ENCODE measurements around the gene ST3GAL4.
"Not testable (repeated sequence)": the region's sequence is repeated elsewhere in the genome, so short reads cannot be mapped to it uniquely, and the experiment has no call there.

The ST3GAL4 gene

GRCh38 chr11:126374562-126375300 is 19.2 kb downstream of the ST3GAL4 start:
- DNase-seq; in situ Hi-C loops (cut with HindIII; ENCODE audit: low pct_ligation_motif_present, low pct_unique_long_range_greater_than_20kb, low sequenced_read_pairs): not testable (repeated sequence)

- no peak for DNase-seq
- in situ Hi-C loops (cut with HindIII; ENCODE audit: low pct_ligation_motif_present, low pct_unique_long_range_greater_than_20kb, low sequenced_read_pairs) = no loop called here
Measured at GRCh38 chr11:126375726-126376125, 20.2 kb downstream of the ST3GAL4 start.

- in situ Hi-C loops (cut with HindIII; ENCODE audit: low pct_ligation_motif_present, low pct_unique_long_range_greater_than_20kb, low sequenced_read_pairs) = no loop called here
- DNase-seq = no peak
Measured at GRCh38 chr11:126378763-126379162, 23.3 kb downstream of the ST3GAL4 start.

- no peak for DNase-seq
- in situ Hi-C loops (cut with HindIII; ENCODE audit: low pct_ligation_motif_present, low pct_unique_long_range_greater_than_20kb, low sequenced_read_pairs) = no loop called here
Measured at GRCh38 chr11:126380909-126381308, 25.4 kb downstream of the ST3GAL4 start.

GRCh38 chr11:126381960-126382359 is 26.5 kb downstream of the ST3GAL4 start:
- DNase-seq; in situ Hi-C loops (cut with HindIII; ENCODE audit: low pct_ligation_motif_present, low pct_unique_long_range_greater_than_20kb, low sequenced_read_pairs): not testable (repeated sequence)

- DNase-seq; in situ Hi-C loops (cut with HindIII; ENCODE audit: low pct_ligation_motif_present, low pct_unique_long_range_greater_than_20kb, low sequenced_read_pairs): not testable (repeated sequence)
Measured at GRCh38 chr11:126382641-126383040, 27.2 kb downstream of the ST3GAL4 start.

- no peak for DNase-seq
- in situ Hi-C loops (cut with HindIII; ENCODE audit: low pct_ligation_motif_present, low pct_unique_long_range_greater_than_20kb, low sequenced_read_pairs) = no loop called here
Measured at GRCh38 chr11:126383339-126384335, 28.2 kb downstream of the ST3GAL4 start.

GRCh38 chr11:126384449-126385070 is 29.1 kb downstream of the ST3GAL4 start:
- no peak for DNase-seq
- in situ Hi-C loops (cut with HindIII; ENCODE audit: low pct_ligation_motif_present, low pct_unique_long_range_greater_than_20kb, low sequenced_read_pairs) = no loop called here

GRCh38 chr11:126385991-126386728 is 30.7 kb downstream of the ST3GAL4 start:
- DNase-seq = no peak
- in situ Hi-C loops (cut with HindIII; ENCODE audit: low pct_ligation_motif_present, low pct_unique_long_range_greater_than_20kb, low sequenced_read_pairs) = no loop called here

- DNase-seq = not testable (repeated sequence)
Measured at GRCh38 chr11:126386729-126387071, 31.2 kb downstream of the ST3GAL4 start.

GRCh38 chr11:126387857-126388256 is 32.4 kb downstream of the ST3GAL4 start:
- in situ Hi-C loops (cut with HindIII; ENCODE audit: low pct_ligation_motif_present, low pct_unique_long_range_greater_than_20kb, low sequenced_read_pairs) = no loop called here
- no peak for DNase-seq

More at GRCh38 chr11:126386729-126387071, 31.2 kb downstream of the ST3GAL4 start:
- in situ Hi-C loops (cut with HindIII; ENCODE audit: low pct_ligation_motif_present, low pct_unique_long_range_greater_than_20kb, low sequenced_read_pairs) = not testable (repeated sequence)

- in situ Hi-C loops (cut with HindIII; ENCODE audit: low pct_ligation_motif_present, low pct_unique_long_range_greater_than_20kb, low sequenced_read_pairs) = no loop called here
- no peak for DNase-seq
Measured at GRCh38 chr11:126390272-126390867, 34.9 kb downstream of the ST3GAL4 start.

- in situ Hi-C loops (cut with HindIII; ENCODE audit: low pct_ligation_motif_present, low pct_unique_long_range_greater_than_20kb, low sequenced_read_pairs) = no loop called here
- no peak for DNase-seq
Measured at GRCh38 chr11:126391286-126391954, 35.9 kb downstream of the ST3GAL4 start.

GRCh38 chr11:126391970-126392632 is 36.6 kb downstream of the ST3GAL4 start:
- in situ Hi-C loops (cut with HindIII; ENCODE audit: low pct_ligation_motif_present, low pct_unique_long_range_greater_than_20kb, low sequenced_read_pairs) = no loop called here
- no peak for DNase-seq

GRCh38 chr11:126392633-126393013 is 37.1 kb downstream of the ST3GAL4 start:
- in situ Hi-C loops (cut with HindIII; ENCODE audit: low pct_ligation_motif_present, low pct_unique_long_range_greater_than_20kb, low sequenced_read_pairs) = no loop called here
- DNase-seq = no peak

GRCh38 chr11:126393143-126393542 is 37.7 kb downstream of the ST3GAL4 start:
- in situ Hi-C loops (cut with HindIII; ENCODE audit: low pct_ligation_motif_present, low pct_unique_long_range_greater_than_20kb, low sequenced_read_pairs) = no loop called here

GRCh38 chr11:126394036-126394435 is 38.5 kb downstream of the ST3GAL4 start:
- no peak for DNase-seq
- in situ Hi-C loops (cut with HindIII; ENCODE audit: low pct_ligation_motif_present, low pct_unique_long_range_greater_than_20kb, low sequenced_read_pairs) = no loop called here

More at GRCh38 chr11:126393143-126393542, 37.7 kb downstream of the ST3GAL4 start:
- no peak for DNase-seq

Measured in ACHN (cell line).